ENCODE data around the gene PPM1E. TPM values are rescaled to one million over a fixed set of nuclear protein-coding genes. Genes with fewer than 3 reads are reported as not detected.
"Not testable (repeated sequence)": the region's sequence is repeated elsewhere in the genome, so short reads cannot be mapped to it uniquely, and the experiment has no call there.

The PPM1E gene
- total and polyA plus RNA-seq, 4 experiments from 2014 or later: not detected

DNA sequence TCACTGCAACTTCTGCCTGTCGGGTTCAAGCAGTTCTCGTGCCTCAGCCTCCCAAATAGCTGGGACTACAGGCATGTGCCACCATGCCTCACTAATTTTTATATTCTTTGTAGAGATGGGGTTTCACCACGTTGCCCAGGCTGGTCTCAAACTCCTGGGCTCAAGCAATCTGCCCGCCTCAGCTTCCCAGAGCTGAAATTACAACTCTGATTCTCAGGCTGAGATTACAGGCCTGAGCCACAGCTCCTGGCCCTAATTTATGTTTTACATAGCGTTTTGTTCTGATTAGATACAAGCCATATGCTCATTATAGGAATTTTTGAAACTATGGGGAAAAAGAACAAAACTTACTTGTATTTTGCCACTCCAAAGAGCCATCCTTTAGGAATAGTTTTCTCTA is 22.8 kb downstream of the PPM1E start:
- H3K27me3 Mint-ChIP-seq; intact Hi-C loops (cut with micrococcal nuclease); POLR2A ChIA-PET (ENCODE audit: partially characterized antibody); H3K4me1 ChIP-seq (ENCODE audit: insufficient read depth, low read length); H3K27ac ChIP-seq (ENCODE audit: low read depth, low read length); H3K4me3 ChIP-seq (ENCODE audit: low read length in 2 of 2); H3K4me1 Mint-ChIP-seq; H3K9me3 Mint-ChIP-seq; H3K4me3 Mint-ChIP-seq; H3K27me3 ChIP-seq (ENCODE audit: insufficient read depth, low read length); H3K36me3 ChIP-seq (ENCODE audit: insufficient read depth, low read length); H3K27ac Mint-ChIP-seq; DNase-seq; H3K9me3 ChIP-seq (ENCODE audit: control insufficient read depth in 1 of 2, low read length in 2 of 2); H3K36me3 Mint-ChIP-seq: not testable (repeated sequence)
- CTCF ChIA-PET (ENCODE audit: partially characterized antibody): interaction anchor here (0.7 kb wide), 1 partner anchor 90 kb away, joined by 4 read pairs; no protein-coding TSS in a partner anchor

DNA sequence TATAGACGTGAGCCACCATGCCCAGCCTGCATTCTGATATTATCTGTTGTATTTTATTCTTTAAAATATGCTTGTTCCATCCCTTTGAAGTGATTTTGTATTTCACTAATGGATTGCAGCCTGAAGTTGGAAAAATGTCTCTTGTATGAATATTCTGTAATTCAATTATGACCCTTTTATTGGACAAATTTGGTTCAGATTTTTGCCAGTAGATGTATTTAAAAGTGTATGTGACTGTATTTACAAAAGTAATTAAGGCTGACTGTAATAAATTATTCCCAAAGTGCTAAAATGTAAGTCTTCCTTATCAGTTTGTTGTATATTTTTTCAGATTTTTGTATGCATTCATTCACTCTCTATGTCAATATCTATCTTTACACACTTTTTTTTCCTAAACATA is 23.8 kb downstream of the PPM1E start:
- no peaks in the 10 kb centered on the region for H3K27me3 ChIP-seq (ENCODE audit: insufficient read depth, low read length)
- H3K9me3 ChIP-seq (ENCODE audit: control insufficient read depth in 1 of 2, low read length in 2 of 2): no peaks in the 10 kb centered on the region
- Mint-ChIP-seq H3K4me3 (no peak overlapping the region), H3K9me3 (no peaks in the 10 kb centered on the region), H3K4me1 (no peaks in the 10 kb centered on the region), H3K27me3 (peaks cover 2 to 4% of the 10 kb centered on the region in 2 donors), H3K36me3 (no peaks in the 10 kb centered on the region), H3K27ac (no peak overlapping the region)
- H3K4me3 ChIP-seq (ENCODE audit: low read length in 2 of 2): no peak overlapping the region
- H3K27ac ChIP-seq (ENCODE audit: low read depth, low read length): no peak overlapping the region
- no peak for DNase-seq
- no peaks in the 10 kb centered on the region for H3K4me1 ChIP-seq (ENCODE audit: insufficient read depth, low read length)
- intact Hi-C loops (cut with micrococcal nuclease): no loop called here
- CTCF ChIA-PET (ENCODE audit: partially characterized antibody): no interaction called here
- no peaks in the 10 kb centered on the region for H3K36me3 ChIP-seq (ENCODE audit: insufficient read depth, low read length)
- POLR2A ChIA-PET (ENCODE audit: partially characterized antibody): no interaction called here

- intact Hi-C loops (cut with micrococcal nuclease): no loop called here
- ChIA-PET POLR2A (ENCODE audit: partially characterized antibody) (no interaction called here), CTCF (ENCODE audit: partially characterized antibody) (no interaction called here)
- H3K36me3 Mint-ChIP-seq: no peaks in the 10 kb centered on the region
- no peak overlapping the region for H3K27ac Mint-ChIP-seq
- Histone ChIP-seq H3K4me1 (ENCODE audit: insufficient read depth, low read length) (no peaks in the 10 kb centered on the region), H3K36me3 (ENCODE audit: insufficient read depth, low read length) (no peaks in the 10 kb centered on the region), H3K9me3 (ENCODE audit: control insufficient read depth in 1 of 2, low read length in 2 of 2) (no peaks in the 10 kb centered on the region), H3K27me3 (ENCODE audit: insufficient read depth, low read length) (no peaks in the 10 kb centered on the region), H3K4me3 (ENCODE audit: low read length in 2 of 2) (no peak overlapping the region), H3K27ac (ENCODE audit: low read depth, low read length) (no peak overlapping the region)
- no peaks in the 10 kb centered on the region for H3K4me1 Mint-ChIP-seq
- no peak overlapping the region for H3K4me3 Mint-ChIP-seq
- peaks cover 1 to 5% of the 10 kb centered on the region in 2 donors for H3K27me3 Mint-ChIP-seq
- H3K9me3 Mint-ChIP-seq: no peaks in the 10 kb centered on the region
- DNase-seq: no peak
Observed at GRCh38 chr17:58783380-58783779, 27.7 kb downstream of the PPM1E start.

- Histone ChIP-seq H3K36me3 (ENCODE audit: insufficient read depth, low read length) (no peaks in the 10 kb centered on the region), H3K27ac (ENCODE audit: low read depth, low read length) (no peak overlapping the region), H3K4me1 (ENCODE audit: insufficient read depth, low read length) (no peaks in the 10 kb centered on the region), H3K4me3 (ENCODE audit: low read length in 2 of 2) (no peak overlapping the region), H3K9me3 (ENCODE audit: control insufficient read depth in 1 of 2, low read length in 2 of 2) (no peaks in the 10 kb centered on the region), H3K27me3 (ENCODE audit: insufficient read depth, low read length) (no peaks in the 10 kb centered on the region)
- no peaks in the 10 kb centered on the region for H3K36me3 Mint-ChIP-seq
- no peaks in the 10 kb centered on the region for H3K9me3 Mint-ChIP-seq
- ChIA-PET POLR2A (ENCODE audit: partially characterized antibody) (no interaction called here), CTCF (ENCODE audit: partially characterized antibody) (no interaction called here)
- intact Hi-C loops (cut with micrococcal nuclease): no loop called here
- peaks cover 0 to 3% (median under 1%) of the 10 kb centered on the region in 4 donors for H3K4me1 Mint-ChIP-seq
- peaks cover 5 to 8% of the 10 kb centered on the region in 2 donors for H3K27me3 Mint-ChIP-seq
- no peak overlapping the region for H3K4me3 Mint-ChIP-seq
- DNase-seq: no peak
- H3K27ac Mint-ChIP-seq: no peak overlapping the region
Observed at GRCh38 chr17:58785097-58785496, 29.4 kb downstream of the PPM1E start.

GRCh38 chr17:58786586-58787295 is 31.1 kb downstream of the PPM1E start:
- Histone ChIP-seq H3K4me1 (ENCODE audit: insufficient read depth, low read length) (no peaks in the 10 kb centered on the region), H3K27me3 (ENCODE audit: insufficient read depth, low read length) (no peaks in the 10 kb centered on the region), H3K36me3 (ENCODE audit: insufficient read depth, low read length) (no peaks in the 10 kb centered on the region), H3K9me3 (ENCODE audit: control insufficient read depth in 1 of 2, low read length in 2 of 2) (no peaks in the 10 kb centered on the region), H3K4me3 (ENCODE audit: low read length in 2 of 2) (no peak overlapping the region), H3K27ac (ENCODE audit: low read depth, low read length) (no peak overlapping the region)
- ChIA-PET CTCF (ENCODE audit: partially characterized antibody) (no interaction called here), POLR2A (ENCODE audit: partially characterized antibody) (no interaction called here)
- peaks cover 0 to 3% (median under 1%) of the 10 kb centered on the region in 4 donors for H3K4me1 Mint-ChIP-seq
- intact Hi-C loops (cut with micrococcal nuclease): no loop called here
- H3K27ac Mint-ChIP-seq: no peak overlapping the region
- H3K27me3 Mint-ChIP-seq: peaks cover 5 to 8% of the 10 kb centered on the region in 2 donors
- no peaks in the 10 kb centered on the region for H3K36me3 Mint-ChIP-seq
- DNase-seq: no peak
- H3K9me3 Mint-ChIP-seq: no peaks in the 10 kb centered on the region
- no peak overlapping the region for H3K4me3 Mint-ChIP-seq

DNA sequence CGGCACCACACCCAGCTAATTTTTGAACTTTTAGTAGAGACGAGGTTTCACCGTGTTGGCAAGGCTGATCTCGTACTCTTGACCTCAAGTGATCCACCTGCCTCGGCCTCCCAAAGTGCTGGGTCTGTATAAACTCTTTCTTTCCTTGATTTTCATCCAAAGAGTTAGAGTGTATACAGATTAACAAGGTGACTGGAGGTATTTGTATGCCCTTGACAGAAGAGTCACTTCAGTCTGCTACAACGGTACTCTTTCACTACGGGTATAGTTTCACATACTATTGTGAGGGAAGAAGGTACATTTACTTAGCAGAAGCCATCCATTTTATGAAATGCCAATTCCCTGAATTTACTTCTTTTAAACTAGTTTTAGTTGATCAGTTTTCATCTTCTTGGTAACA is 32.5 kb downstream of the PPM1E start:
- Histone ChIP-seq H3K4me1 (ENCODE audit: insufficient read depth, low read length) (no peaks in the 10 kb centered on the region), H3K36me3 (ENCODE audit: insufficient read depth, low read length) (no peaks in the 10 kb centered on the region), H3K27me3 (ENCODE audit: insufficient read depth, low read length) (no peaks in the 10 kb centered on the region), H3K4me3 (ENCODE audit: low read length in 2 of 2) (no peak overlapping the region), H3K27ac (ENCODE audit: low read depth, low read length) (no peak overlapping the region), H3K9me3 (ENCODE audit: control insufficient read depth in 1 of 2, low read length in 2 of 2) (no peaks in the 10 kb centered on the region)
- Mint-ChIP-seq H3K27me3 (peaks cover 6 to 7% of the 10 kb centered on the region in 2 donors), H3K9me3 (peaks cover 0 to 1% (median 0%) of the 10 kb centered on the region in 8 donors), H3K36me3 (no peaks in the 10 kb centered on the region), H3K27ac (no peak overlapping the region), H3K4me3 (no peak overlapping the region), H3K4me1 (peaks cover 0 to 3% (median under 1%) of the 10 kb centered on the region in 4 donors)
- no peak for DNase-seq
- CTCF ChIA-PET (ENCODE audit: partially characterized antibody): no interaction called here
- POLR2A ChIA-PET (ENCODE audit: partially characterized antibody): no interaction called here
- intact Hi-C loops (cut with micrococcal nuclease): no loop called here

- POLR2A ChIA-PET (ENCODE audit: partially characterized antibody): no interaction called here
- Histone ChIP-seq H3K4me3 (ENCODE audit: low read length in 2 of 2) (no peak overlapping the region), H3K27ac (ENCODE audit: low read depth, low read length) (no peak overlapping the region), H3K36me3 (ENCODE audit: insufficient read depth, low read length) (no peaks in the 10 kb centered on the region), H3K9me3 (ENCODE audit: control insufficient read depth in 1 of 2, low read length in 2 of 2) (no peaks in the 10 kb centered on the region), H3K4me1 (ENCODE audit: insufficient read depth, low read length) (no peaks in the 10 kb centered on the region), H3K27me3 (ENCODE audit: insufficient read depth, low read length) (no peaks in the 10 kb centered on the region)
- Mint-ChIP-seq H3K27me3 (peaks cover 6 to 7% of the 10 kb centered on the region in 2 donors), H3K9me3 (peaks cover 0 to 1% (median 0%) of the 10 kb centered on the region in 8 donors), H3K36me3 (no peaks in the 10 kb centered on the region), H3K27ac (no peak overlapping the region), H3K4me3 (no peak overlapping the region), H3K4me1 (peaks cover 0 to 3% (median under 1%) of the 10 kb centered on the region in 4 donors)
- DNase-seq: no peak
- intact Hi-C loops (cut with micrococcal nuclease): no loop called here
- CTCF ChIA-PET (ENCODE audit: partially characterized antibody): no interaction called here
Observed at GRCh38 chr17:58789160-58789559, 33.5 kb downstream of the PPM1E start.

Data from CD4-positive, alpha-beta memory T cell (primary cell).